OCI-LY7 (cell line): Measurements from ENCODE around the gene ANKRD17. TPM values are rescaled to one million over a fixed set of nuclear protein-coding genes. Genes with fewer than 3 reads are reported as not detected.

Source experiments
- BruUV-seq: library from RNA; stranded (reverse); fragments of 400-500 nt; replicated peaks from 2 replicates; lab custom pipeline; 2021; lab: Mats Ljungman, UMichigan
- CTCF ChIA-PET: fragments of 300-600 bp; sonication (Branson Sonifier 250); formaldehyde crosslinking; loops from one replicate; lab custom pipeline; 2022; ENCODE audit warnings: antibody characterized with exemption; ENCODE audit not compliant: unreplicated experiment; lab: Charles Lee
- POLR2A ChIA-PET: fragments of 300-600 bp; sonication (Branson Sonifier 250); formaldehyde crosslinking; loops from one replicate; lab custom pipeline; 2022; ENCODE audit warnings: antibody characterized with exemption; lab: Charles Lee
- DNase-seq: peaks from one replicate; pipeline ENCODE4 v3.0.0-alpha.2; 2015; ENCODE audit warnings: low spot score
- H2AFZ ChIP-seq: fragments of 200-600 bp; sonication (generic), shearing (Covaris generic); 2 replicates; pipeline ENCODE4 v1.6.1; 2014; ENCODE audit warnings: mild to moderate bottlenecking, antibody characterized with exemption, low read length, moderate library complexity
- H3K27ac ChIP-seq: fragments of 200-600 bp; sonication (generic); 2 replicates; pipeline ENCODE4 v1.5.1; 2014; ENCODE audit warnings: mixed run types, low read depth, mild to moderate bottlenecking, moderate library complexity, low read length, inconsistent platforms; ENCODE audit not compliant: poor library complexity, severe bottlenecking
- H3K36me3 ChIP-seq: fragments of 200-600 bp; sonication (generic); 2 replicates; pipeline ENCODE4 v1.6.1; 2014; ENCODE audit warnings: mild to moderate bottlenecking, antibody characterized with exemption, low read length, moderate library complexity, mixed read lengths; ENCODE audit not compliant: insufficient read depth
- H3K4me1 ChIP-seq: fragments of 200-600 bp; sonication (generic); 2 replicates; pipeline ENCODE4 v1.5.1; 2014; ENCODE audit warnings: mild to moderate bottlenecking, low read length; ENCODE audit not compliant: insufficient read depth, poor library complexity, severe bottlenecking
- H3K4me2 ChIP-seq: fragments of 200-600 bp; sonication (generic); 2 replicates; pipeline ENCODE4 v1.6.1; 2014; ENCODE audit warnings: mild to moderate bottlenecking, low read length
- H3K4me3 ChIP-seq: fragments of 200-600 bp; sonication (generic); 2 replicates; pipeline ENCODE4 v1.5.1; 2014; ENCODE audit warnings: mild to moderate bottlenecking, low read depth, low read length; ENCODE audit not compliant: poor library complexity, severe bottlenecking
- H3K79me2 ChIP-seq: fragments of 200-600 bp; sonication (generic); 2 replicates; pipeline ENCODE4 v1.6.1; 2016; ENCODE audit warnings: low read depth, mild to moderate bottlenecking, low read length, moderate library complexity, mixed read lengths; ENCODE audit not compliant: insufficient read depth
- H3K9me2 ChIP-seq: fragments of 200-600 bp; sonication (generic); 2 replicates; pipeline ENCODE4 v1.6.1; 2016; ENCODE audit warnings: mild to moderate bottlenecking, low read length, mixed read lengths; ENCODE audit not compliant: insufficient read depth
- H3K9me3 ChIP-seq: fragments of 200-600 bp; sonication (generic); 2 replicates; pipeline ENCODE4 v1.6.1; 2014; ENCODE audit warnings: mild to moderate bottlenecking, mixed run types, low read length, mixed read lengths
- H4K20me1 ChIP-seq: fragments of 200-600 bp; sonication (generic); 2 replicates; pipeline ENCODE4 v1.6.1; 2014; ENCODE audit warnings: mild to moderate bottlenecking, antibody characterized with exemption, low read length, moderate library complexity, mixed read lengths; ENCODE audit not compliant: insufficient read depth
- CTCF ChIP-seq: fragments of 200-600 bp; sonication (generic); conservative IDR thresholded peaks from 2 replicates; pipeline ENCODE4 v1.5.1; 2014; ENCODE audit warnings: mild to moderate bottlenecking, antibody characterized with exemption, low read length, moderate library complexity, mixed read lengths
- EZH2phosphoT487 ChIP-seq: fragments of 200-600 bp; sonication (generic); IDR thresholded peaks from 2 replicates; pipeline ENCODE4 v1.6.1; 2018; ENCODE audit warnings: low read depth, borderline replicate concordance, mild to moderate bottlenecking, mixed run types, antibody characterized with exemption, low read length, moderate library complexity, mixed read lengths
- intact Hi-C: fragments of 100-400 bp; cut with micrococcal nuclease; formaldehyde crosslinking; loops from one replicate; pipeline ENCODE4 v1.10.0; 2022; ENCODE audit not compliant: unreplicated experiment
- small RNA-seq: library from RNA; depleted of rRNA; stranded (forward); fragments of <200 nt; gene quantifications from one replicate; pipeline ENCODE3, GENCODE V24; 2014
- total RNA-seq, 2 experiments: library from RNA; depleted of rRNA in 1 of 2; stranded (reverse); fragments of >200 nt in 1 of 2; shearing (Covaris generic) in 1 of 2; gene quantifications; 2 replicates each; pipeline ENCODE4 v1.2.3, GENCODE V29; 2014 to 2022

The ANKRD17 gene
- total RNA-seq, 2 experiments from 2014 or later: 39.4 to 77.4 TPM

DNA sequence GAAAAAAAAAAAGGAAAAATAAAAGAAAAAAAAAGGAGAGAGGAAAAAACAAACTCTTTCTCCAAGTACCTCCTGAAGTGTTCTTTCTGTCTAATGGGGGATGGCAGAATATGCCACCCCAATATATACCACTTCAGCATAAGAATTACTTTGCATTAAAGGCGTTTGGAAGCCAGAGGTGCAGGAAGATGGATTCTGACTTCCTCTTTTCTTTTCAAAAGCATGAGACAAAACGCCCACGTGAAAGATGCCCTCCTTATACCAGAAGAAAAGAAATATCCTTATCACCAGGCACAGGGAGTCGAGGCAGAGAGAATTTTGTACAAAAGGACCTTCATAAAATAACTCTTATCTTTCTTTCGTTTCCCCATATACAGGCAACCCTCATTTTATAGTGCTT, 230.0 kb downstream of the ANKRD17 start:
- no TSS peak for BruUV-seq
- intact Hi-C loops: loop anchor here (10.0 kb wide), 1 partner anchor 704 kb away; no protein-coding TSS in a partner anchor
- H3K4me1 ChIP-seq: no peaks in the 10 kb centered on the region
- H3K9me3 ChIP-seq: no peaks in the 10 kb centered on the region
- H3K79me2 ChIP-seq: no peaks in the 10 kb centered on the region
- no peak for DNase-seq
- POLR2A ChIA-PET: no interaction called here
- no peak overlapping the region for H3K27ac ChIP-seq
- H3K4me3 ChIP-seq: no peak overlapping the region
- H3K9me2 ChIP-seq: no peaks in the 10 kb centered on the region
- no peaks in the 10 kb centered on the region for H3K36me3 ChIP-seq
- no peaks in the 10 kb centered on the region for H4K20me1 ChIP-seq
- no peak overlapping the region for H2AFZ ChIP-seq
- no peak overlapping the region for H3K4me2 ChIP-seq
- CTCF ChIA-PET: no interaction called here
- TF ChIP-seq EZH2phosphoT487 (no peak), CTCF (no peak)

Small RNA genes lying within 50 kb of the gene (small RNA-seq; reads per million reads assigned to genes)
- gene RF00334 (not detected), gene RNU6ATAC5P (not detected)

Other genes starting within 250 kb of the ANKRD17 start
- 14.3 and 16.9 TPM in 2 replicates for gene COX18, start 189.1 kb downstream of the ANKRD17 start, total RNA-seq (2014; rRNA removed; shearing (Covaris generic))
- gene COX18, start 189.1 kb downstream of the ANKRD17 start, total RNA-seq (2022): 23.4 and 23.5 TPM in 2 replicates
- gene ALB, start 145.5 kb upstream of the ANKRD17 start, total RNA-seq (2014; rRNA removed; shearing (Covaris generic)): not detected in 2 replicates
- gene ALB, start 145.5 kb upstream of the ANKRD17 start, total RNA-seq (2022): not detected in 2 replicates
- not detected in 2 replicates for gene AFP, start 177.4 kb upstream of the ANKRD17 start, total RNA-seq (2014; rRNA removed; shearing (Covaris generic))
- gene AFP, start 177.4 kb upstream of the ANKRD17 start, total RNA-seq (2022): not detected in 2 replicates
- gene AFM, start 222.9 kb upstream of the ANKRD17 start, total RNA-seq (2014; rRNA removed; shearing (Covaris generic)): not detected in 2 replicates
- gene AFM, start 222.9 kb upstream of the ANKRD17 start, total RNA-seq (2022): not detected in 2 replicates